Astrocyte (in vitro differentiated cells and primary cell): Measurements from ENCODE around the gene TUBA8.

Source experiments
- CTCF ChIP-seq: IDR thresholded peaks from 2 replicates; pipeline ENCODE4 v1.5.1; 2011; ENCODE audit warnings: low read depth, mild to moderate bottlenecking, inconsistent platforms, low read length, moderate library complexity; ENCODE audit not compliant: insufficient read depth
- EZH2 ChIP-seq: IDR thresholded peaks from 2 replicates; pipeline ENCODE4 v1.6.1; 2012; ENCODE audit warnings: mild to moderate bottlenecking, low read length, inconsistent platforms; ENCODE audit not compliant: insufficient read depth

- TF ChIP-seq CTCF (no peak), EZH2 (no peak)
Measured at GRCh38 chr22:18148293-18148965, 37.8 kb downstream of the TUBA8 start.
